HG03103 (cell line): Measurements from ENCODE around the gene SHISA5.

Experiments
- ATAC-seq: cut with Tn5 transposase; IDR thresholded peaks from one replicate; pipeline ENCODE4 v1.9.1; 2021; ENCODE audit warnings: low read depth; ENCODE audit not compliant: unreplicated experiment

SHISA5 gene

GRCh38 chr3:48433472-48434118, 70.4 kb downstream of the SHISA5 start:
- ATAC-seq, result no peak

GRCh38 chr3:48432411-48433371, 71.3 kb downstream of the SHISA5 start:
- no peak for ATAC-seq

GRCh38 chr3:48431224-48432029, 72.5 kb downstream of the SHISA5 start:
- ATAC-seq, result no peak

GRCh38 chr3:48430708-48431101, 73.3 kb downstream of the SHISA5 start:
- ATAC-seq, result no peak

- no peak for ATAC-seq
Observed at GRCh38 chr3:48429960-48430707, 73.8 kb downstream of the SHISA5 start, which contains the start of gene PLXNB1. PLXNB1 (minus strand) TSS chr3:48430086; CDS start chr3:48424611, 5,475 bp downstream.

GRCh38 chr3:48429317-48429959, 74.5 kb downstream of the SHISA5 start:
- no peak for ATAC-seq

GRCh38 chr3:48428572-48429316, 75.2 kb downstream of the SHISA5 start:
- no peak for ATAC-seq

- no peak for ATAC-seq
Observed at GRCh38 chr3:48428088-48428571, 75.8 kb downstream of the SHISA5 start.

- ATAC-seq, result no peak
Observed at GRCh38 chr3:48427630-48427962, 76.4 kb downstream of the SHISA5 start.

GRCh38 chr3:48426944-48427629, 76.9 kb downstream of the SHISA5 start:
- no peak for ATAC-seq

- no peak for ATAC-seq
Observed at GRCh38 chr3:48426401-48426909, 77.5 kb downstream of the SHISA5 start.

GRCh38 chr3:48425281-48425812, 78.6 kb downstream of the SHISA5 start:
- no peak for ATAC-seq

- no peak for ATAC-seq
Observed at GRCh38 chr3:48423883-48424695, 79.9 kb downstream of the SHISA5 start.

- no peak for ATAC-seq
Observed at GRCh38 chr3:48423241-48423882, 80.6 kb downstream of the SHISA5 start.

GRCh38 chr3:48422681-48423080, 81.3 kb downstream of the SHISA5 start:
- ATAC-seq, result no peak

GRCh38 chr3:48422272-48422671, 81.7 kb downstream of the SHISA5 start:
- ATAC-seq, result no peak

- ATAC-seq, result no peak
Observed at GRCh38 chr3:48420561-48420960, 83.4 kb downstream of the SHISA5 start.
